ENCODE data around the gene YY1.
A peak's percentile ranks its signal among the peaks of the same experiment; 100 is the strongest.

GRCh38 chr14:100328495-100329163 lies 89.7 kb downstream of the YY1 start:
- no peak for TF ChIP-seq CTCF (IDR thresholded peaks at IDR 0.05)
- peak; percentile 32 for TF ChIP-seq POLR2A (IDR thresholded peaks at IDR 0.05)

All from right lobe of liver (tissue), 4 donors.